Osteoblast (primary cell): ENCODE results near the gene FMO3. TPM values are rescaled to one million over a fixed set of nuclear protein-coding genes. Genes with fewer than 3 reads are reported as not detected.

Experiments
- DNase-seq: peaks from one replicate; pipeline ENCODE4 v3.0.0; 2011; ENCODE audit warnings: low spot score, mixed read lengths; ENCODE audit not compliant: insufficient read length; ENCODE audit errors: missing footprints
- H2AFZ ChIP-seq: 2 replicates; pipeline ENCODE4 v1.6.0; 2011; ENCODE audit warnings: mild to moderate bottlenecking, low read length
- H3K27ac ChIP-seq: 2 replicates; pipeline ENCODE4 v1.5.1; 2011; ENCODE audit warnings: mild to moderate bottlenecking, low read depth, low read length, moderate library complexity
- H3K27me3 ChIP-seq: 2 replicates; pipeline ENCODE4 v1.6.0; 2012; ENCODE audit warnings: mild to moderate bottlenecking, control low read depth, inconsistent platforms, low read length, moderate library complexity; ENCODE audit not compliant: insufficient read depth
- H3K36me3 ChIP-seq: 2 replicates; pipeline ENCODE4 v1.5.1; 2011; ENCODE audit warnings: mild to moderate bottlenecking, low read length, control low read depth, moderate library complexity; ENCODE audit not compliant: insufficient read depth
- H3K4me1 ChIP-seq: 2 replicates; pipeline ENCODE4 v1.5.1; 2011; ENCODE audit warnings: mild to moderate bottlenecking, low read length, control low read depth, moderate library complexity; ENCODE audit not compliant: insufficient read depth
- H3K4me2 ChIP-seq: 2 replicates; pipeline ENCODE4 v1.6.0; 2011; ENCODE audit warnings: mild to moderate bottlenecking, low read length; ENCODE audit not compliant: insufficient read depth
- H3K4me3 ChIP-seq: fragments of 200-600 bp; sonication (generic); 3 replicates; pipeline ENCODE4 v1.5.1; 2012; ENCODE audit warnings: mild to moderate bottlenecking, low read length, inconsistent platforms; ENCODE audit not compliant: insufficient read depth
- H3K79me2 ChIP-seq: 2 replicates; pipeline ENCODE4 v1.6.0; 2012; ENCODE audit warnings: mild to moderate bottlenecking, low read length, control low read depth, inconsistent platforms; ENCODE audit not compliant: insufficient read depth
- H3K9me3 ChIP-seq: 2 replicates; pipeline ENCODE4 v1.5.1; 2011; ENCODE audit warnings: low read depth, low read length, control low read depth
- H4K20me1 ChIP-seq: 2 replicates; pipeline ENCODE4 v1.6.0; 2012; ENCODE audit warnings: mild to moderate bottlenecking, low read length, control low read depth; ENCODE audit not compliant: insufficient read depth
- total RNA-seq: library from RNA; depleted of rRNA; stranded (reverse); fragments of >200 nt; gene quantifications from 2 replicates; pipeline ENCODE4 v1.2.3, GENCODE V29; 2012
- TF ChIP-seq, protein P1 (sequence below): IDR thresholded peaks from 2 replicates; pipeline ENCODE4 v1.5.1; 2011; ENCODE audit warnings: mild to moderate bottlenecking, low read depth, low read length, moderate library complexity; ENCODE audit errors: extremely low read depth

The FMO3 gene
- 44.5 and 63.9 TPM in 2 replicates for total RNA-seq

DNA sequence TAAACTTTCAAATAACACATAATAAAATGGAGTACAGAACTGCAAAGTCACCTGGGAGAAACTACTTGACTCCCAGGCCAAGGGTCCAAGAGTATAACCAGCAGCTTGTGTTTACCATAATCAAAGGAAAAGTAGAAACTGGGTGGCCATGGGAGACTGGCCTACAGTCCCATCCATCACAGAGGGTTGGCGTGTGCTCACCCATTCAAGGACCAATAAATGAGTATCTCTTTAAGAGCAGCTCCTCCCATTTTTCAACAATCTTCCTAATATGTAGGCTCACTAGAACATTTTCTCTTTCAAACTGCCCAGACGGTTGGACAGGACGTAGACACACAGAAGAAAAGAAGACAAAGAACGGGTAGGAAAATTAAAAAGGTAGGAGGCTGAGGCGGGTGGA lies at the start of gene FMO3:
TSS of gene FMO3 (plus strand) at position 302 of the 400 bp plus-strand sequence. CDS start 1,754 bp downstream, outside the sequence.
- Histone ChIP-seq H2AFZ (peak within 1 kb of the TSS; percentile 14), H3K9me3 (no peaks in the 10 kb centered on the region), H4K20me1 (no peaks in the 10 kb centered on the region), H3K4me1 (no peaks in the 10 kb centered on the region), H3K36me3 (no peaks in the 10 kb centered on the region), H3K27ac (no peak within 1 kb of the TSS), H3K4me3 (no peak within 1 kb of the TSS), H3K27me3 (no peaks in the 10 kb centered on the region), H3K79me2 (no peaks in the 10 kb centered on the region), H3K4me2 (peak within 1 kb of the TSS; percentile 29)
- TF ChIP-seq, protein P1, sequence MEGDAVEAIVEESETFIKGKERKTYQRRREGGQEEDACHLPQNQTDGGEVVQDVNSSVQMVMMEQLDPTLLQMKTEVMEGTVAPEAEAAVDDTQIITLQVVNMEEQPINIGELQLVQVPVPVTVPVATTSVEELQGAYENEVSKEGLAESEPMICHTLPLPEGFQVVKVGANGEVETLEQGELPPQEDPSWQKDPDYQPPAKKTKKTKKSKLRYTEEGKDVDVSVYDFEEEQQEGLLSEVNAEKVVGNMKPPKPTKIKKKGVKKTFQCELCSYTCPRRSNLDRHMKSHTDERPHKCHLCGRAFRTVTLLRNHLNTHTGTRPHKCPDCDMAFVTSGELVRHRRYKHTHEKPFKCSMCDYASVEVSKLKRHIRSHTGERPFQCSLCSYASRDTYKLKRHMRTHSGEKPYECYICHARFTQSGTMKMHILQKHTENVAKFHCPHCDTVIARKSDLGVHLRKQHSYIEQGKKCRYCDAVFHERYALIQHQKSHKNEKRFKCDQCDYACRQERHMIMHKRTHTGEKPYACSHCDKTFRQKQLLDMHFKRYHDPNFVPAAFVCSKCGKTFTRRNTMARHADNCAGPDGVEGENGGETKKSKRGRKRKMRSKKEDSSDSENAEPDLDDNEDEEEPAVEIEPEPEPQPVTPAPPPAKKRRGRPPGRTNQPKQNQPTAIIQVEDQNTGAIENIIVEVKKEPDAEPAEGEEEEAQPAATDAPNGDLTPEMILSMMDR = no peak
- no peak for DNase-seq

DNA sequence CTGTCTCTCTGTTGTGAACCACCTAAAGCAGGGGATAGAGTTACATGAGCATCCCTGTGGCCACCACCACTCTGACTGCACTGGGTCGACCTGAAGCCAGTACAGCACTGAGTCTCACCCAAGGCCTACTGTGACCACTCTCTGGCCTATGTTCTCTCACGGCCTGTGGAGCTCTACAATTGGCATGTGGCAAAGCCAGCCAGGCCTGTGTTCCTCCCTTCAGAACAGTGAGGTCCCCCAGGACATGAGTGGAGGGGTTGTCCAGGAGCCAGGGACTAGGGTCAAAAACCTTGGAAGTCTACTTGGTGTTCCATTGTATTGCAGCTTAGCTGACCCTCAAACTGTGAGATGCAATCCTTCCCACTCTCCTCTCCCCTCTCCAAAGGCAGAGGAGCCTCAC lies 42.7 kb upstream of the FMO3 start:
- no peak overlapping the region for H3K4me3 ChIP-seq
- DNase-seq = no peak
- no peaks in the 10 kb centered on the region for H3K79me2 ChIP-seq
- H4K20me1 ChIP-seq = no peaks in the 10 kb centered on the region
- H3K4me1 ChIP-seq = no peaks in the 10 kb centered on the region
- no peaks in the 10 kb centered on the region for H3K36me3 ChIP-seq
- H3K4me2 ChIP-seq = no peak overlapping the region
- H2AFZ ChIP-seq = no peak overlapping the region
- H3K9me3 ChIP-seq = no peaks in the 10 kb centered on the region
- TF ChIP-seq, protein P1 = no peak
- H3K27me3 ChIP-seq = no peaks in the 10 kb centered on the region
- no peak overlapping the region for H3K27ac ChIP-seq

DNA sequence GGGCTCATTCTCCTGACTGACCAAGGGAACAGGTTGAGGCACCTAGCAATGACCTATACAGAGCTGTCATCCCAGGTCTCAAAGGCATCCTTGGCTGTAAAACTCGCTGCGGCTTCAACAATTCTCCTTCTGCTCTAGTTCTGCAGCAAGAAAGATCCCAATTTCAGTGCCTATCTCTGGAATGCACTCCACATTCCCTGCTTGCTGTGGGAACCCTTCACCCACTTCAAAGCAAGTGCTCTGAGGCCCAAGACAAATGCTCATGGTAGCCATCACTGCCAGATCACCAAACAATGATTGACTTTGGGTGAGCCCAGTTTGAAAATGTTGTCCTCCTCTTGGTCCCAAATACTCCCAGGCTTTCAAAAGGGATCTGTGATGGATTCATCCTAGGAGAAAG lies 37.7 kb upstream of the FMO3 start:
- no peak for DNase-seq
- Histone ChIP-seq H3K9me3 (no peaks in the 10 kb centered on the region), H3K4me1 (no peaks in the 10 kb centered on the region), H4K20me1 (no peaks in the 10 kb centered on the region), H3K27ac (no peak overlapping the region), H3K4me3 (no peak overlapping the region), H3K36me3 (no peaks in the 10 kb centered on the region), H3K4me2 (no peak overlapping the region), H3K79me2 (no peaks in the 10 kb centered on the region), H3K27me3 (no peaks in the 10 kb centered on the region), H2AFZ (no peak overlapping the region)
- TF ChIP-seq, protein P1 = no peak

DNA sequence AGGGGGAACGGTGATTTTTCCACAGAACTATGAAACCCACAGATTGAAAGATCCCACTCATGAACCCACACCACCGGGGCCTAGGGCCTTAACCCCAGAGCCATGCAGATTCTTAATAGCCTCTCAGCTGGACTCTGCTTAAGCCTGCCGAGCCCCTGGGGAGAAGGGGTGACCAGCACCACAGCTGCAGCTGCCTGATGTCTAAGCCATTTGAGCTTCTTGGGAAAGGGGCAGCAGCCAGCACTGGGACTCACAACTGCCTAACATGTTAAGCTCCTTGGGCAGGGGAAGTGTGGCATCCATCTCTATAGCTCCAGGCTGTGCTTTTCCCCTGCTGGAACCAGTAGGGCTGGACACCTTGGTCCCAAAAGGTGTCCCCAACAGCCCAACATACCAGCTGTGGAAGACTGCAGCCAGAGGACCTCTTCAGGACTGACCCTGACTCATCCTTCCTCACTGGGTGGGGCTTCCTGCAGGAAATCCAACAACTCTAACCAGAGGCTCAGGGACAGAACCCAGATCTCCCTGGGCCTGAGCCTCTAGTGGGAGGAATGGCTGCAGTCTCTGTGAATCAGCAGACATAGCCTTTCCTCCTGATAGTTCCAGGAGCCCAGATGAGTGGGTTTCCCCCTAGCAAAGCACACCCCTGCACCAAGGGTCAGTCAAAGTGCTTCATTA lies 34.6 kb upstream of the FMO3 start:
- no peak for DNase-seq

More for the DNA sequence above, 34.6 kb upstream of the FMO3 start:
- no peaks in the 10 kb centered on the region for H3K36me3 ChIP-seq
- no peak overlapping the region for H2AFZ ChIP-seq
- no peaks in the 10 kb centered on the region for H3K27me3 ChIP-seq
- H3K9me3 ChIP-seq = no peaks in the 10 kb centered on the region
- H3K4me2 ChIP-seq = no peak overlapping the region
- H3K79me2 ChIP-seq = no peaks in the 10 kb centered on the region
- no peaks in the 10 kb centered on the region for H3K4me1 ChIP-seq
- H3K27ac ChIP-seq = no peak overlapping the region
- H3K4me3 ChIP-seq = no peak overlapping the region
- TF ChIP-seq, protein P1 = no peak
- H4K20me1 ChIP-seq = no peaks in the 10 kb centered on the region
